GM19025 (cell line): ENCODE data around the gene NNAT.

Experiments
- ATAC-seq: cut with Tn5 transposase; IDR thresholded peaks from one replicate; pipeline ENCODE4 v1.9.1; 2021; ENCODE audit warnings: mild to moderate bottlenecking, low read depth, moderate library complexity; ENCODE audit not compliant: unreplicated experiment

NNAT gene

GRCh38 chr20:37501940-37502339, 19.1 kb upstream of the NNAT start:
- no peak for ATAC-seq

GRCh38 chr20:37502654-37503053, 18.4 kb upstream of the NNAT start:
- no peak for ATAC-seq

GRCh38 chr20:37503256-37503927, 17.7 kb upstream of the NNAT start:
- no peak for ATAC-seq

GRCh38 chr20:37504404-37505096, 16.5 kb upstream of the NNAT start:
- no peak for ATAC-seq

GRCh38 chr20:37505263-37506151, 15.5 kb upstream of the NNAT start:
- no peak for ATAC-seq

GRCh38 chr20:37506152-37506725, 14.8 kb upstream of the NNAT start:
- ATAC-seq = no peak

GRCh38 chr20:37510226-37510625, 10.8 kb upstream of the NNAT start:
- ATAC-seq = no peak

GRCh38 chr20:37511610-37512275, 9.3 kb upstream of the NNAT start:
- ATAC-seq = no peak

GRCh38 chr20:37513779-37514359, 7.2 kb upstream of the NNAT start:
- ATAC-seq = no peak

GRCh38 chr20:37515876-37516275, 5.2 kb upstream of the NNAT start:
- no peak for ATAC-seq

- no peak for ATAC-seq
Measured at GRCh38 chr20:37516811-37517750, 4.0 kb upstream of the NNAT start.

- ATAC-seq = no peak
Measured at GRCh38 chr20:37518059-37518458, 3.0 kb upstream of the NNAT start.

GRCh38 chr20:37518606-37519507, 2.2 kb upstream of the NNAT start:
- no peak for ATAC-seq

- ATAC-seq = no peak
Measured at GRCh38 chr20:37519508-37520418, 1.3 kb upstream of the NNAT start.

- no peak for ATAC-seq
Measured at GRCh38 chr20:37520419-37520955, 563 bp upstream of the NNAT start.

GRCh38 chr20:37522260-37523011, 1.4 kb downstream of the NNAT start:
- ATAC-seq = no peak
